ELR (cell line): ENCODE results near the gene MN1.

Source experiments
- DNase-seq: peaks from one replicate; pipeline ENCODE4 v3.0.0-alpha.2; 2015; ENCODE audit warnings: low read depth

Gene MN1

GRCh38 chr22:27782088-27782487 is 19.5 kb downstream of the MN1 start:
- no peak for DNase-seq

- DNase-seq = no peak
Measured at GRCh38 chr22:27780161-27780575, 21.4 kb downstream of the MN1 start.

GRCh38 chr22:27779643-27780042 is 21.9 kb downstream of the MN1 start:
- no peak for DNase-seq

GRCh38 chr22:27778294-27779090 is 23.1 kb downstream of the MN1 start:
- DNase-seq = no peak

GRCh38 chr22:27777128-27777527 is 24.4 kb downstream of the MN1 start:
- DNase-seq = no peak

- no peak for DNase-seq
Measured at GRCh38 chr22:27776650-27776958, 25.0 kb downstream of the MN1 start.

GRCh38 chr22:27775758-27776649 is 25.6 kb downstream of the MN1 start:
- DNase-seq = no peak

GRCh38 chr22:27775087-27775698 is 26.4 kb downstream of the MN1 start:
- no peak for DNase-seq

GRCh38 chr22:27774200-27774599 is 27.4 kb downstream of the MN1 start:
- no peak for DNase-seq

- no peak for DNase-seq
Measured at GRCh38 chr22:27772984-27773498, 28.5 kb downstream of the MN1 start.

- no peak for DNase-seq
Measured at GRCh38 chr22:27772081-27772983, 29.2 kb downstream of the MN1 start.

GRCh38 chr22:27771637-27772036 is 29.9 kb downstream of the MN1 start:
- no peak for DNase-seq

- no peak for DNase-seq
Measured at GRCh38 chr22:27769012-27769411, 32.5 kb downstream of the MN1 start.

- DNase-seq = no peak
Measured at GRCh38 chr22:27768027-27768653, 33.4 kb downstream of the MN1 start.

- no peak for DNase-seq
Measured at GRCh38 chr22:27766679-27767078, 34.9 kb downstream of the MN1 start.

GRCh38 chr22:27765706-27766291 is 35.8 kb downstream of the MN1 start:
- no peak for DNase-seq

GRCh38 chr22:27764722-27765236 is 36.8 kb downstream of the MN1 start:
- DNase-seq = no peak

GRCh38 chr22:27761665-27762064 is 39.9 kb downstream of the MN1 start:
- no peak for DNase-seq

GRCh38 chr22:27761000-27761399 is 40.6 kb downstream of the MN1 start:
- no peak for DNase-seq

GRCh38 chr22:27760474-27760873 is 41.1 kb downstream of the MN1 start:
- DNase-seq = no peak
